Activated naive CD4-positive, alpha-beta T cell treated with anti-CD3 and anti-CD28 coated beads, Interleukin-2, amount 50 U/mL, for 24 hours (primary cell): ENCODE data around the gene CTNNA3.

ENCODE experiments used
- H3K27ac Mint-ChIP-seq: one replicate; pipeline ENCODE4 v1.8.0; 2021; ENCODE audit warnings: mild to moderate bottlenecking, mixed read lengths
- H3K27me3 Mint-ChIP-seq: one replicate; pipeline ENCODE4 v1.8.0; 2021; ENCODE audit warnings: mixed read lengths
- H3K36me3 Mint-ChIP-seq: one replicate; pipeline ENCODE4 v1.8.0; 2021; ENCODE audit warnings: mixed read lengths
- H3K4me1 Mint-ChIP-seq: one replicate; pipeline ENCODE4 v1.8.0; 2021; ENCODE audit warnings: mixed read lengths
- H3K4me3 Mint-ChIP-seq: one replicate; pipeline ENCODE4 v1.8.0; 2021; ENCODE audit warnings: mild to moderate bottlenecking, mixed read lengths
- H3K9me3 Mint-ChIP-seq: one replicate; pipeline ENCODE4 v1.8.0; 2021; ENCODE audit warnings: mixed read lengths

The CTNNA3 gene

DNA sequence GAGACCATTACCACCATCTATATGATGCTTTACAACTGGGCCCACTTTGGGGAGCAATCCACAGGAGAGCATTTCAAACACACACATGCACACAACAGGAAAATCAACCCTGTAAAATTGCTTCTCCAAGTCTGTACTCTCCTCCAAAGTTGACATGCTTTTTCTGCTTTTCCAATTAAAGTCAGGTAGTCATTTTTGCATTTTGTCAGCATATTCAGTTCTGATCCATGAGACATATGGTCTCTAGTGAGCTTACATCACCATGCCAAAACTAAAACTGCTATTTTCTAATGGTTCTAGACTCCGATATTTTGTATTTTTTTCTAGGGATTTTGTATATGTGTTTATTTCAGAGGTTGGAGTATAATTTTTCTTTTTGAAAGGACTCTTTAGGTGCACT is 1143.7 kb downstream of the CTNNA3 start:
- H3K9me3 Mint-ChIP-seq, result no peaks in the 10 kb centered on the region
- H3K4me3 Mint-ChIP-seq, result no peak overlapping the region

GRCh38 chr10:66550351-66550750 is 1145.6 kb downstream of the CTNNA3 start:
- H3K36me3 Mint-ChIP-seq, result no peaks in the 10 kb centered on the region

More for the DNA sequence above, 1143.7 kb downstream of the CTNNA3 start:
- Mint-ChIP-seq H3K27ac (no peak overlapping the region), H3K27me3 (no peaks in the 10 kb centered on the region), H3K4me1 (no peaks in the 10 kb centered on the region), H3K36me3 (no peaks in the 10 kb centered on the region)

DNA sequence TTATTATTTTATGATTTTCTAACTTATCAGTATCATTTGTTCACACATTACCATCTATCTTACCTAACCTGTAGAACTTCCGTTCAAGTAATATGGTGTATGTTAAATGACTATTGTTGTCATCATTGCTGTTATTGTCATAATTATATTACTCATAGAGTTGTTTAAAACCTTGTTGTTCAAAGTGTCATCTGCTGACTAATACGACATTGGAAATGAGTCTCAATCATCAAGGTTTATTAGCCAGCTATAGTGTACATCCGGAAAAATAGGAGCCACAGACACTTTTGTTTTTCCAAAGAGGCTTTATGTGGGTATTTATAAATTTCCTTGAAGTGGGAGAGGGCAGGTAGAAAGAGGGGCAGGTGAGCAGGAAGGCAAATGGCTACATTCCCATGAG is 1157.1 kb downstream of the CTNNA3 start:
- H3K4me3 Mint-ChIP-seq, result no peak overlapping the region
- no peaks in the 10 kb centered on the region for H3K27me3 Mint-ChIP-seq
- H3K9me3 Mint-ChIP-seq, result peaks cover 5% of the 10 kb centered on the region
- H3K4me1 Mint-ChIP-seq, result no peaks in the 10 kb centered on the region
- no peaks in the 10 kb centered on the region for H3K36me3 Mint-ChIP-seq
- H3K27ac Mint-ChIP-seq, result no peak overlapping the region

More at GRCh38 chr10:66550351-66550750, 1145.6 kb downstream of the CTNNA3 start:
- no peaks in the 10 kb centered on the region for H3K4me1 Mint-ChIP-seq
- no peaks in the 10 kb centered on the region for H3K9me3 Mint-ChIP-seq
- H3K4me3 Mint-ChIP-seq, result no peak overlapping the region
- no peak overlapping the region for H3K27ac Mint-ChIP-seq
- no peaks in the 10 kb centered on the region for H3K27me3 Mint-ChIP-seq

GRCh38 chr10:66538371-66538770 is 1157.6 kb downstream of the CTNNA3 start:
- no peak overlapping the region for H3K27ac Mint-ChIP-seq
- H3K27me3 Mint-ChIP-seq, result no peaks in the 10 kb centered on the region
- H3K4me3 Mint-ChIP-seq, result no peak overlapping the region
- H3K4me1 Mint-ChIP-seq, result no peaks in the 10 kb centered on the region
- H3K36me3 Mint-ChIP-seq, result no peaks in the 10 kb centered on the region
- H3K9me3 Mint-ChIP-seq, result peaks cover 5% of the 10 kb centered on the region

DNA sequence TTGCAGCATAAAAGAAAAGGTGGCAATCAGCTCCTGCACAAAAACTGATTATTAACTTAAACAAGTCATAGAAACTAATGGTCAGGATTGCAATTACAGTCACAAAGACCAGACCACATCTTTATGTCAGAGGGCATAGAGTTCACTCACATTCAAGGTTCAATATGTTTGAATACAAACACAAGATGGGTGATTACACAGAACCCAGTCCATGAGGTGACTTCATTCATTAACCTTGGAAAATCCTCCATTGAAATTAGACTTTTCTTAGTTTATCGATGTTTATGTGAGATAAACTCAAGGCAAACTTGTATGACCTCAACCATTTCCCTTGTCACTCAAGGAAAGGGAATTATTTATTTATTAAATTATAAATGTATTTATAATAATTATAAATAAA is 1158.8 kb downstream of the CTNNA3 start:
- Mint-ChIP-seq H3K4me3 (no peak overlapping the region), H3K36me3 (no peaks in the 10 kb centered on the region), H3K27ac (no peak overlapping the region), H3K4me1 (no peaks in the 10 kb centered on the region), H3K27me3 (no peaks in the 10 kb centered on the region), H3K9me3 (peaks cover 5% of the 10 kb centered on the region)

DNA sequence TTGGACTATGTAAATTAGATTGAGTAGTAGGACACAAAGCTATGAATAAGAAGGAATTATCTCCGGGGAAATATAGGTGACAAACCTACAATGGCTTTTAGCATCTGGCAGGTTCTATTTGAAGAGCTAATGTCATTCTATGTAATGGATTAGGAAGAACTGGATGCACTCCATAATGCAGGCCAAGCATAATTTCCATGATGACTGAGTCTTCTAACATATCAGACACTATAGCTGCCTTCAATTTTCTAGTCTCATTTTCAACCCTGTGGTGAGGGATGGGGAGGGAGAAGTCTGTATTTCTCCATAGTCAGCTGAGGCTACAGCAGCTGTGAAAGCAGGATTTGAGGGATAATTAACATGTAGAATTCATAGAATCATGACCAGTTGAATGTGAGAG is 1160.6 kb downstream of the CTNNA3 start:
- H3K4me3 Mint-ChIP-seq, result no peak overlapping the region
- H3K9me3 Mint-ChIP-seq, result peaks cover 5% of the 10 kb centered on the region
- H3K27me3 Mint-ChIP-seq, result no peaks in the 10 kb centered on the region
- no peaks in the 10 kb centered on the region for H3K36me3 Mint-ChIP-seq
- no peaks in the 10 kb centered on the region for H3K4me1 Mint-ChIP-seq
- no peak overlapping the region for H3K27ac Mint-ChIP-seq

GRCh38 chr10:66534866-66535265 is 1161.1 kb downstream of the CTNNA3 start:
- no peak overlapping the region for H3K27ac Mint-ChIP-seq
- no peaks in the 10 kb centered on the region for H3K36me3 Mint-ChIP-seq
- no peaks in the 10 kb centered on the region for H3K27me3 Mint-ChIP-seq
- H3K4me3 Mint-ChIP-seq, result no peak overlapping the region
- peaks cover 5% of the 10 kb centered on the region for H3K9me3 Mint-ChIP-seq
- no peaks in the 10 kb centered on the region for H3K4me1 Mint-ChIP-seq

- H3K36me3 Mint-ChIP-seq, result no peaks in the 10 kb centered on the region
- no peak overlapping the region for H3K4me3 Mint-ChIP-seq
- no peak overlapping the region for H3K27ac Mint-ChIP-seq
- no peaks in the 10 kb centered on the region for H3K9me3 Mint-ChIP-seq
- H3K4me1 Mint-ChIP-seq, result no peaks in the 10 kb centered on the region
- no peaks in the 10 kb centered on the region for H3K27me3 Mint-ChIP-seq
These were observed 1174.5 kb downstream of the CTNNA3 start for GRCh38 chr10:66521506-66521905.

- H3K27me3 Mint-ChIP-seq, result no peaks in the 10 kb centered on the region
- no peaks in the 10 kb centered on the region for H3K9me3 Mint-ChIP-seq
- H3K4me3 Mint-ChIP-seq, result no peak overlapping the region
- H3K36me3 Mint-ChIP-seq, result no peaks in the 10 kb centered on the region
- H3K27ac Mint-ChIP-seq, result no peak overlapping the region
- H3K4me1 Mint-ChIP-seq, result no peaks in the 10 kb centered on the region
These were observed 1176.4 kb downstream of the CTNNA3 start for GRCh38 chr10:66519616-66520015.

- Mint-ChIP-seq H3K9me3 (no peaks in the 10 kb centered on the region), H3K27ac (no peak overlapping the region), H3K27me3 (no peaks in the 10 kb centered on the region), H3K4me3 (no peak overlapping the region), H3K4me1 (no peaks in the 10 kb centered on the region), H3K36me3 (no peaks in the 10 kb centered on the region)
These were observed 1181.3 kb downstream of the CTNNA3 start for GRCh38 chr10:66514666-66515065.

DNA sequence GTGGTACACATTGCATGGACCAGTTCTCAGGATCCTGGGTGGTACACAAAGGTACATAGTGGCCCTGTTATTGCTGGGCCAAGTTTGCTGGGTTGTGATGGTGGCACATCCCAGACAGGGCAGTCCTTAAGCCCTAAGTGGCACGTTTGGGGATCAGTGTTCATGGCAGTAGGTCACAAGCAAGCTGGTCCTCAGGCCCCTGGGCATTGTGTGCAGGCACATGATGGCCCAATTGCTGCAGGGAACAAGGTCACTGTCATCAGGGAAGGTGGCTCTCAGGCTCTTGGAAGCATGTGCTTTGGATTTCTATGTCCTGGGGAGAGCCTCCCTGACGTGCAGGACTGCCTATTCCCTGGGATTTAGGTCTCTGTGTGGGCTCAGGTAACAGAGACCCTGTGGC is 1182.5 kb downstream of the CTNNA3 start:
- Mint-ChIP-seq H3K27me3 (no peaks in the 10 kb centered on the region), H3K9me3 (no peaks in the 10 kb centered on the region), H3K36me3 (no peaks in the 10 kb centered on the region), H3K27ac (no peak overlapping the region), H3K4me3 (no peak overlapping the region), H3K4me1 (no peaks in the 10 kb centered on the region)

- no peaks in the 10 kb centered on the region for H3K9me3 Mint-ChIP-seq
- H3K36me3 Mint-ChIP-seq, result no peaks in the 10 kb centered on the region
- no peaks in the 10 kb centered on the region for H3K4me1 Mint-ChIP-seq
- no peaks in the 10 kb centered on the region for H3K27me3 Mint-ChIP-seq
- H3K27ac Mint-ChIP-seq, result no peak overlapping the region
- no peak overlapping the region for H3K4me3 Mint-ChIP-seq
These were observed 1190.9 kb downstream of the CTNNA3 start for GRCh38 chr10:66505003-66505657.

DNA sequence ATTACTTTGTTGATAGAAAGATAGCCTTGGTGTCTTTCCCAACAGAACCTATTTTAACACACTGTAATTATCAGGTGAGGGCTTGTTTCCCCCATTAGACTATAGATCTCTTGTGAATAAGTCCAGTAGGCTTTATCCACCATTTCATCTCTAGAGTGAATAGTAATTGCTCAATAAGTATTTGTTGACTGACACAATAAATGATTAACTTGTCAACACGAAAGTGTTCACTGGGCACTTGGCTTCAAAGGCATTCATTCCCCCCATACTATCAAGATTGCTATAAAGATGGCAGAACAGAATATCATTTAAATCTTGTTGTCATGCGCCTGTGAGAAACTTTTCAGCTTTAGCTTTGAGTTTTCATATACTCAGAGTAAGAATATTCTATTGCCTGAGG is 1194.6 kb downstream of the CTNNA3 start:
- H3K27ac Mint-ChIP-seq, result no peak overlapping the region
- H3K4me1 Mint-ChIP-seq, result no peaks in the 10 kb centered on the region
- H3K4me3 Mint-ChIP-seq, result no peak overlapping the region
- no peaks in the 10 kb centered on the region for H3K27me3 Mint-ChIP-seq
- no peaks in the 10 kb centered on the region for H3K36me3 Mint-ChIP-seq
- no peaks in the 10 kb centered on the region for H3K9me3 Mint-ChIP-seq

DNA sequence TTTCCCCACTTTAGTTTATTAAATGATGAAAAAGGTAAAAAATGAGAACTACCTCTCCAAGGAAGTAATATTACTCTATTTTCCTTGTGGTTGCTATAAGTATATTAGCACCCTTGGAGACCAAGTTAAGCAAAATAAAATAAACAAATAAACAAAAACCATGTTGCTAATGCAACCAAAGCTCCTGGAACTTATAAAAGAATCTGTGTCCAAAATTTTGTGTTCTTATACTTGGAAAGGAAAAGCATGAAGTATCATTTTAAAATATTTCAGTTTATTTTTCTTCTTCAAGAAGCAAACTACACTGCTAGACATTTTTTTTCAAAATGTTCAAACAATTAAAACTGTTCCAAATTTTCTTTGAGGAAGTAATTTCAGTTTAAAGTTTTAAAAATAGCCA is 1212.0 kb downstream of the CTNNA3 start:
- Mint-ChIP-seq H3K27me3 (no peaks in the 10 kb centered on the region), H3K4me3 (no peak overlapping the region), H3K27ac (no peak overlapping the region), H3K9me3 (peaks cover 14% of the 10 kb centered on the region), H3K4me1 (no peaks in the 10 kb centered on the region), H3K36me3 (no peaks in the 10 kb centered on the region)

DNA sequence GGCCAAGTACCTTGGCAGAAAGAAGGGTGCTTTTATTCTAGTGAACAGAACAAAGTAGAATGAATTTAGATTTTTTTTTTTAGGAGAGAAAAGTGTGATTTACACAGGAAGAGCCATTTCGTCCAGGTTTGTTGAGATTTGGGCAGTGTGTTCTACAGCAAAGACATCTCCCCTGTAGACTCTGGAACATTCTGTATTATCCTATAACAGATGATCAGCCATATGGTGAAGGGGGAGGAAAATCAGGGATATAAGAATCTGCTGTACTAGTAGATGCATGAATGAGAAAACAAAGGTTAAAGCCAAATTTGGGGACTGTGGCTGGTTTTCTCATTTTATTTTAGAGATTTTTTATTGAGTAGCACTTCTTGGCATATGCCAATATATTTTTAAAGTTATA is 1223.8 kb downstream of the CTNNA3 start:
- H3K27me3 Mint-ChIP-seq, result no peaks in the 10 kb centered on the region
- peaks cover 1% of the 10 kb centered on the region for H3K9me3 Mint-ChIP-seq
- no peaks in the 10 kb centered on the region for H3K4me1 Mint-ChIP-seq
- H3K4me3 Mint-ChIP-seq, result no peak overlapping the region
- no peak overlapping the region for H3K27ac Mint-ChIP-seq
- no peaks in the 10 kb centered on the region for H3K36me3 Mint-ChIP-seq

GRCh38 chr10:66467042-66467441 is 1229.0 kb downstream of the CTNNA3 start:
- H3K36me3 Mint-ChIP-seq, result no peaks in the 10 kb centered on the region
- peaks cover 11% of the 10 kb centered on the region for H3K9me3 Mint-ChIP-seq
- no peak overlapping the region for H3K4me3 Mint-ChIP-seq
- H3K27me3 Mint-ChIP-seq, result no peaks in the 10 kb centered on the region
- H3K27ac Mint-ChIP-seq, result no peak overlapping the region
- H3K4me1 Mint-ChIP-seq, result no peaks in the 10 kb centered on the region

GRCh38 chr10:66466622-66467021 is 1229.4 kb downstream of the CTNNA3 start:
- no peaks in the 10 kb centered on the region for H3K36me3 Mint-ChIP-seq
- no peak overlapping the region for H3K4me3 Mint-ChIP-seq
- H3K4me1 Mint-ChIP-seq, result no peaks in the 10 kb centered on the region
- H3K27me3 Mint-ChIP-seq, result no peaks in the 10 kb centered on the region
- peaks cover 11% of the 10 kb centered on the region for H3K9me3 Mint-ChIP-seq
- no peak overlapping the region for H3K27ac Mint-ChIP-seq
